ENCODE measurements around the gene PTPRC. TPM values are rescaled to one million over a fixed set of nuclear protein-coding genes. Genes with fewer than 3 reads are reported as not detected.
A peak's percentile ranks its signal among the peaks of the same experiment; 100 is the strongest.

Gene PTPRC
- total RNA-seq, 1 donor from 2014 or later, result not detected

DNA sequence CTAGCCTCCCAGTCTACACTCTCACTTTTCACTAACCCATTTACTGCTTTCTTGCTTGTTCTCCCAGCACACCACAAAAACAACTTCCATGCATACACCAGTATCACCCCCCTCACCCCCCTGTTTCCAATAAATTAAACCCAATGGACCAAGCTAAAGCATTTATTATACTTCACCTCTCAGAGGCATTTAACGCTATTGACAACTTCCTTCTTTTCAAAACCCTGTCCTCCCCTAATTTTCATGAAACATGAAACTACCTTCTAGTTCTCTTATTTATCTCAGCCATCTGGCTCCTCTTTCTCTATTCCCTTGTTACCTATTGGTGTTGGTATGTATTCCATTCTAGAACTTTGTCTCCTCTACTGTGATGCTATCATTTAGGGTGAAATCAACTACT is 32.3 kb downstream of the PTPRC start:
- TF ChIP-seq, protein P1, sequence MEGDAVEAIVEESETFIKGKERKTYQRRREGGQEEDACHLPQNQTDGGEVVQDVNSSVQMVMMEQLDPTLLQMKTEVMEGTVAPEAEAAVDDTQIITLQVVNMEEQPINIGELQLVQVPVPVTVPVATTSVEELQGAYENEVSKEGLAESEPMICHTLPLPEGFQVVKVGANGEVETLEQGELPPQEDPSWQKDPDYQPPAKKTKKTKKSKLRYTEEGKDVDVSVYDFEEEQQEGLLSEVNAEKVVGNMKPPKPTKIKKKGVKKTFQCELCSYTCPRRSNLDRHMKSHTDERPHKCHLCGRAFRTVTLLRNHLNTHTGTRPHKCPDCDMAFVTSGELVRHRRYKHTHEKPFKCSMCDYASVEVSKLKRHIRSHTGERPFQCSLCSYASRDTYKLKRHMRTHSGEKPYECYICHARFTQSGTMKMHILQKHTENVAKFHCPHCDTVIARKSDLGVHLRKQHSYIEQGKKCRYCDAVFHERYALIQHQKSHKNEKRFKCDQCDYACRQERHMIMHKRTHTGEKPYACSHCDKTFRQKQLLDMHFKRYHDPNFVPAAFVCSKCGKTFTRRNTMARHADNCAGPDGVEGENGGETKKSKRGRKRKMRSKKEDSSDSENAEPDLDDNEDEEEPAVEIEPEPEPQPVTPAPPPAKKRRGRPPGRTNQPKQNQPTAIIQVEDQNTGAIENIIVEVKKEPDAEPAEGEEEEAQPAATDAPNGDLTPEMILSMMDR (IDR thresholded peaks at IDR 0.05; ENCODE audit: unreplicated experiment), result no peak
- Mint-ChIP-seq H3K36me3 (no peaks in the 10 kb centered on the region), H3K27ac (no peak overlapping the region), H3K4me1 (peaks cover 19% of the 10 kb centered on the region), H3K9me3 (no peaks in the 10 kb centered on the region), H3K27me3 (ENCODE audit: low read depth) (no peaks in the 10 kb centered on the region), H3K4me3 (no peak overlapping the region)
- DNase-seq (ENCODE audit: low spot score in 2 of 2, unreplicated experiment in 2 of 2), result no peak

DNA sequence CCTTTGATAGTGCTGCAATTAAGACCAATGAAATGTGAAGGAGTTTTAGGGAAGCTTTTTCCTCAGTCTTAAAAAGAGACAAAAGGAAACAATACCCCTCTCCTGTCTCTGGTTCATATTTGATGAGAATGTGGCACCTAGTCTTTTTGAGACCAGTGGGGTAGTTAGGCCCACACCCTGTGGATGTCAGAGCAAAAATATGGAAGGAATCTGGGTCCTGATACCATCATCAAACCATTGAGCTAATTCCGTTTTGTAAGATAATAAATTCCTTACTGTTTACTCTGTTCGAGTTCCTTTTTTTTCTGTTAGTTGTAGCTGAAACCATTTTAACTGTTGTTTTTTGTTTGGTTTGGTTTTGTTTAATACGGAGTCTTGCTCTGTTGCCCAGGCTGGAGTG is 33.3 kb downstream of the PTPRC start:
- no peak overlapping the region for H3K27ac Mint-ChIP-seq
- TF ChIP-seq, protein P1 (IDR thresholded peaks at IDR 0.05; ENCODE audit: unreplicated experiment), result no peak
- H3K36me3 Mint-ChIP-seq, result no peaks in the 10 kb centered on the region
- no peaks in the 10 kb centered on the region for H3K27me3 Mint-ChIP-seq (ENCODE audit: low read depth)
- H3K9me3 Mint-ChIP-seq, result no peaks in the 10 kb centered on the region
- no peak for DNase-seq (ENCODE audit: low spot score in 2 of 2, unreplicated experiment in 2 of 2)
- peaks cover 28% of the 10 kb centered on the region for H3K4me1 Mint-ChIP-seq
- no peak overlapping the region for H3K4me3 Mint-ChIP-seq

DNA sequence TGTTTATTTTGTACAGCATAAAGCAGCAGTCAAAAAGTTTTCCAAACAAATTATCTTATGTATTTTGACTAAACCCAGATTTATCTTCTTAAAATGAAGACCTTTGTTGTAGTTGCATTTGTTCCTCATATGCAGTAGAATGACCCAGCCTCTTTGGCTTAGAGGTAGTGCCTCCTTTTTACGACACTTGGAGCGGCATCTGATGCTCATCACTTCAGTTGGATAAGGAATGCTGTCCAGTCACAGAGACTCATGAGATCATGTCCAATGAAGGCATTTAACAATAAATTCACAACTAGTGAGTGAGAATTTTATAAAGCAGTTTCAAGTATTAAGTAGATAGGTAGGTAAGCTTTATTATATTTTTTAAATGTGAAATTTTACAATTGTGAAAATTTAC is 35.2 kb downstream of the PTPRC start:
- Mint-ChIP-seq H3K9me3 (no peaks in the 10 kb centered on the region), H3K27ac (no peak overlapping the region), H3K27me3 (ENCODE audit: low read depth) (no peaks in the 10 kb centered on the region), H3K4me1 (peaks cover 24% of the 10 kb centered on the region), H3K36me3 (no peaks in the 10 kb centered on the region), H3K4me3 (no peak overlapping the region)
- TF ChIP-seq, protein P1 (IDR thresholded peaks at IDR 0.05; ENCODE audit: unreplicated experiment), result no peak
- no peak for DNase-seq (ENCODE audit: low spot score in 2 of 2, unreplicated experiment in 2 of 2)

DNA sequence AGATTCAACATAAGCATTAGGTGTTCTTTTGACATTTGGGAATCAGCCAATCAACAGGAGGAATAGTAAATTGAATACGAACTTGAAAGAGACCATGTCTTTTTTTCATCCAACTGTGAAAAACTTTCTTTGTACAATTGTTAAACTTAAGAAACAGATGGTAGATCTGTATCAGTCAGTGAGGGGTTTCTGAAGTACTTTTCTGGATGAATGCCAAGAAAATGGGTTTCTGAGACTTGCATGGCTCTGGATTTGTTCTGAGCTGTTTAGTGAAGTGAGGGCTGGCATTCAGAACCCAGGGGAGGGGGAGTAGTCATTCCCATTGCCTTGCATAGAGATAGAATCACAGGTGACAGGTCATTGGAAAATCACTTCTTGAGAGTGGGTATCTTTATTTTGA is 37.4 kb downstream of the PTPRC start:
- Mint-ChIP-seq H3K4me3 (no peak overlapping the region), H3K27me3 (ENCODE audit: low read depth) (no peaks in the 10 kb centered on the region), H3K36me3 (no peaks in the 10 kb centered on the region), H3K9me3 (no peaks in the 10 kb centered on the region), H3K4me1 (peaks cover 24% of the 10 kb centered on the region), H3K27ac (peak overlapping the region; percentile 90)
- no peak for DNase-seq (ENCODE audit: low spot score in 2 of 2, unreplicated experiment in 2 of 2)
- TF ChIP-seq, protein P1 (IDR thresholded peaks at IDR 0.05; ENCODE audit: unreplicated experiment), result no peak

DNA sequence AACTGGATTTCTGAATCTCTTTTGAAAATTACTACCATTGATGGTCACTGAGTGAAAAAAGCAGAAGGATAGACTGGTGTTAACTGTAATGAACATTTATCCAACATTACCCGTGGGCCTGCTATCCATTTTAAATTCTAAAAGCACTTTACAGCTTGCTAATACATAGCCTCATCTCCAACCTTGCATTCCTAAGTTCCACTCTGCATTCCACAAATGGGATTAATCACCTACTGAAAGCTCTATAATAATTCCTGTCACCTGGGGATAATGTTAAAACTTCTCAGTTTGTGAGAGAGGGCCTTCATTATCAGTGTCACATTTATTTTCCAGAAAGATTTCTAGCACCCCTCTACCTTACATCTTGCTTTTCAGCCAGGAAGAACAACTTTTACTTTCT is 38.2 kb downstream of the PTPRC start:
- peaks cover 29% of the 10 kb centered on the region for H3K4me1 Mint-ChIP-seq
- H3K4me3 Mint-ChIP-seq, result no peak overlapping the region
- no peaks in the 10 kb centered on the region for H3K36me3 Mint-ChIP-seq
- no peaks in the 10 kb centered on the region for H3K27me3 Mint-ChIP-seq (ENCODE audit: low read depth)
- H3K27ac Mint-ChIP-seq, result peak overlapping the region; percentile 90
- TF ChIP-seq, protein P1 (IDR thresholded peaks at IDR 0.05; ENCODE audit: unreplicated experiment), result no peak
- H3K9me3 Mint-ChIP-seq, result no peaks in the 10 kb centered on the region
- DNase-seq (ENCODE audit: low spot score in 2 of 2, unreplicated experiment in 2 of 2), result no peak

DNA sequence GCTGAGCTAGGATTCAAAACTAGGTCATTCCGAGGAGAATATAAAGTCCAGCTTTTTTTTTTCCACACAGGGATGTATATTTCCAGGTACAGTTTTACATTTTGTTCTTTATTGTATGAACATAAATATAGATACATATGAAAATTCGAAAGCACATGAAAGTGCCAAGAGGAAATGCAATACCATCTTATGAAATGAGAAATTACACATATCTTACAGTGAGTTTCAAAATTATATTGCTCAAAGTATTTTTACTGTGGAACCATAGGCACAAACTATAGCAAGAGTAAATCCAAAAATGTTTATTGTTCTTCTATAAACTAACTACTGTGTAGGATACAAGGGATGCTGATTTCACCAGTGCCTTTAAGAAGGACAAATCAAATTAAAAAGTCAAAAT is 39.0 kb downstream of the PTPRC start:
- Mint-ChIP-seq H3K9me3 (no peaks in the 10 kb centered on the region), H3K36me3 (no peaks in the 10 kb centered on the region), H3K4me3 (no peak overlapping the region), H3K4me1 (peaks cover 37% of the 10 kb centered on the region), H3K27ac (no peak overlapping the region), H3K27me3 (ENCODE audit: low read depth) (no peaks in the 10 kb centered on the region)
- TF ChIP-seq, protein P1 (IDR thresholded peaks at IDR 0.05; ENCODE audit: unreplicated experiment), result no peak
- no peak for DNase-seq (ENCODE audit: low spot score in 2 of 2, unreplicated experiment in 2 of 2)
